Smooth muscle cell (in vitro differentiated cells): ENCODE results near the gene FTCD. TPM values are rescaled to one million over a fixed set of nuclear protein-coding genes. Genes with fewer than 3 reads are reported as not detected.

Experiments
- DNase-seq: peaks from one replicate; lab custom pipeline; 2025; ENCODE audit not compliant: unreplicated experiment; lab: John Stamatoyannopoulos, UW
- H2AFZ ChIP-seq: fragments of 200-600 bp; sonication (generic); 2 replicates; pipeline ENCODE4 v1.6.0; 2016; ENCODE audit warnings: antibody characterized with exemption, low read depth, mild to moderate bottlenecking
- H3F3A ChIP-seq: fragments of 200-600 bp; sonication (generic); 2 replicates; pipeline ENCODE4 v1.6.0; 2017; ENCODE audit warnings: antibody characterized with exemption, low read depth
- H3K27ac ChIP-seq: fragments of 200-600 bp; sonication (generic); 2 replicates; pipeline ENCODE4 v1.5.1; 2016; ENCODE audit warnings: low read depth, mild to moderate bottlenecking
- H3K27me3 ChIP-seq: fragments of 200-600 bp; sonication (generic); 2 replicates; pipeline ENCODE4 v1.6.1; 2016; ENCODE audit warnings: low read depth, mild to moderate bottlenecking
- H3K36me3 ChIP-seq: fragments of 200-600 bp; sonication (generic); 2 replicates; pipeline ENCODE4 v1.5.1; 2016; ENCODE audit warnings: low read depth
- H3K4me1 ChIP-seq: fragments of 200-600 bp; sonication (generic); 2 replicates; pipeline ENCODE4 v1.5.1; 2016; ENCODE audit warnings: low read depth
- H3K4me2 ChIP-seq: fragments of 200-600 bp; sonication (generic); 2 replicates; pipeline ENCODE4 v1.6.0; 2016; ENCODE audit warnings: mild to moderate bottlenecking
- H3K4me3 ChIP-seq: fragments of 200-600 bp; sonication (generic); 2 replicates; pipeline ENCODE4 v1.5.1; 2016; ENCODE audit warnings: mild to moderate bottlenecking
- H3K79me2 ChIP-seq: fragments of 200-600 bp; sonication (generic); 2 replicates; pipeline ENCODE4 v1.6.0; 2016; ENCODE audit warnings: low read depth, mild to moderate bottlenecking
- H3K9ac ChIP-seq: fragments of 200-600 bp; sonication (generic); 2 replicates; pipeline ENCODE4 v1.6.0; 2016; ENCODE audit warnings: low read depth
- H3K9me3 ChIP-seq: fragments of 200-600 bp; sonication (generic); replicated peaks from 2 replicates; pipeline ENCODE4 v1.5.1; 2016; ENCODE audit warnings: low read depth
- H4K20me1 ChIP-seq: fragments of 200-600 bp; sonication (generic); 2 replicates; pipeline ENCODE4 v1.6.0; 2016; ENCODE audit warnings: low read depth
- WGBS: methylation state at CpG from one replicate; pipeline ENCODE4 v1.1.7; 2016; ENCODE audit warnings: low lambda C conversion rate; 5-methylcytosine and 5-hydroxymethylcytosine counted together
- polyA plus RNA-seq: library from polyadenylated mRNA; unstranded; fragments of >200 nt; fragmentation: Nextera tagmentation; extraction: Ambion mirVana; gene quantifications from 2 replicates; pipeline ENCODE4 v1.2.1, GENCODE V29; 2016
- total RNA-seq: library from RNA; depleted of rRNA; stranded (reverse); fragments of >200 nt; gene quantifications from 2 replicates; pipeline ENCODE4 v1.2.3, GENCODE V29; 2014
- TF ChIP-seq, protein P1 (sequence below): fragments of 200-600 bp; sonication (generic); IDR thresholded peaks from 2 replicates; pipeline ENCODE4 v1.5.1; 2017; ENCODE audit warnings: borderline replicate concordance, mild to moderate bottlenecking, antibody characterized with exemption; ENCODE audit not compliant: insufficient read depth, poor library complexity, severe bottlenecking

The FTCD gene
- total and polyA plus RNA-seq, 2 experiments from 2014 or later, result 1.3 to 15.2 TPM

DNA sequence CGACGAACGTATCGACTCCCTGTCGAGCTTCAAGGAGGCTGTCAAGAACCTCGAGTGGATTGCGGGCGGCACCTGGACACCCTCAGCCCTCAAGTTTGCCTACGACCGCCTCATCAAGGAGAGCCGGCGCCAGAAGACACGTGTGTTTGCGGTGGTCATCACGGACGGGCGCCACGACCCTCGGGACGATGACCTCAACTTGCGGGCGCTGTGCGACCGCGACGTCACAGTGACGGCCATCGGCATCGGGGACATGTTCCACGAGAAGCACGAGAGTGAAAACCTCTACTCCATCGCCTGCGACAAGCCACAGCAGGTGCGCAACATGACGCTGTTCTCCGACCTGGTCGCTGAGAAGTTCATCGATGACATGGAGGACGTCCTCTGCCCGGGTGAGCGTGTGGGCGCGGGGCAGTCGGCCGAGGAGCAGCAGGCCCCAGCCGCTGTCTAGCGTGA is 29.5 kb downstream of the FTCD start:
- H3K9me3 ChIP-seq, result no peaks in the 10 kb centered on the region
- no peaks in the 10 kb centered on the region for H3K4me1 ChIP-seq
- H3K27ac ChIP-seq, result no peak overlapping the region
- no peaks in the 10 kb centered on the region for H3K27me3 ChIP-seq
- peaks cover 13% of the 10 kb centered on the region for H3K79me2 ChIP-seq
- H2AFZ ChIP-seq, result no peak overlapping the region
- DNase-seq, result no peak
- no peak overlapping the region for H3K4me2 ChIP-seq
- no peaks in the 10 kb centered on the region for H3K36me3 ChIP-seq
- peaks cover 100% of the 10 kb centered on the region for H4K20me1 ChIP-seq
- WGBS, result 97% methylated on average over 47 of the region's 47 CpGs
- no peak overlapping the region for H3K4me3 ChIP-seq
- H3K9ac ChIP-seq, result no peak overlapping the region
- TF ChIP-seq, protein P1, sequence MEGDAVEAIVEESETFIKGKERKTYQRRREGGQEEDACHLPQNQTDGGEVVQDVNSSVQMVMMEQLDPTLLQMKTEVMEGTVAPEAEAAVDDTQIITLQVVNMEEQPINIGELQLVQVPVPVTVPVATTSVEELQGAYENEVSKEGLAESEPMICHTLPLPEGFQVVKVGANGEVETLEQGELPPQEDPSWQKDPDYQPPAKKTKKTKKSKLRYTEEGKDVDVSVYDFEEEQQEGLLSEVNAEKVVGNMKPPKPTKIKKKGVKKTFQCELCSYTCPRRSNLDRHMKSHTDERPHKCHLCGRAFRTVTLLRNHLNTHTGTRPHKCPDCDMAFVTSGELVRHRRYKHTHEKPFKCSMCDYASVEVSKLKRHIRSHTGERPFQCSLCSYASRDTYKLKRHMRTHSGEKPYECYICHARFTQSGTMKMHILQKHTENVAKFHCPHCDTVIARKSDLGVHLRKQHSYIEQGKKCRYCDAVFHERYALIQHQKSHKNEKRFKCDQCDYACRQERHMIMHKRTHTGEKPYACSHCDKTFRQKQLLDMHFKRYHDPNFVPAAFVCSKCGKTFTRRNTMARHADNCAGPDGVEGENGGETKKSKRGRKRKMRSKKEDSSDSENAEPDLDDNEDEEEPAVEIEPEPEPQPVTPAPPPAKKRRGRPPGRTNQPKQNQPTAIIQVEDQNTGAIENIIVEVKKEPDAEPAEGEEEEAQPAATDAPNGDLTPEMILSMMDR, result no peak
- peaks cover 88% of the 10 kb centered on the region for H3F3A ChIP-seq

DNA sequence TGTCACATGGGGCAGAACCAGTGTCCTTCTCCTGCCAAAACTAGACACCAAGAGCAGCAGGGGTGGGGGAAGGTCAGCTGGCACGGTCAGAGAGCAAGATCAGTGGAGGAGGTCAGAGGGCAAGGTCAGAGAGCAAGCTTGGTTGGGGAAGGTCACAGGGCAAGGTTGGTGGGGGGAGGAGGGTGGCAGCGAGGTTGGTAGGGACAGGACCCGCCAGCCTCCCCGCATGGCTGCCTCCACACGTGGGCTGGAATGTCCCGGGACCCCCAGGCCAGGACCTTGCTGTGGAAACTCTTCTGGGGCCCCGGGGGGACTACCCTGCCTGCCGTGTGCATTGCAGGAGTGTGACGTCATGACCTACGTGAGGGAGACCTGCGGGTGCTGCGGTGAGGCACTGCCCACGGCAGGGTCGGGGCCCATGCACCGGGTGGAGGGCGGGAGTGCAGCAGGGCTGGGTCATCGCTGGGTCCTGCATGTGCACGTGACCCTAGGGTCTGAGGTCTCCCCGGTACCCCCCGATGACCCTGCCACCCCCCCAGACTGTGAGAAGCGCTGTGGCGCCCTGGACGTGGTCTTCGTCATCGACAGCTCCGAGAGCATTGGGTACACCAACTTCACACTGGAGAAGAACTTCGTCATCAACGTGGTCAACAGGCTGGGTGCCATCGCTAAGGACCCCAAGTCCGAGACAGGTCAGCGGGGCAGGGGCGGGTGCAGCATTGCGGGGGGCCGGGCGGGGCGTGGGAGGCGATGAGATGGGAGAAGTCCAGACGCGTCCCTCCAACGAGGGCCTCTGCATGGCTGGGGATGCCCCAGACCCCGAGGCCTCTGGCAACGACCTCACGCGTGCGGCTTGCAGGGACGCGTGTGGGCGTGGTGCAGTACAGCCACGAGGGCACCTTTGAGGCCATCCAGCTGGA is 30.2 kb downstream of the FTCD start:
- Histone ChIP-seq H2AFZ (no peak overlapping the region), H3K4me1 (no peaks in the 10 kb centered on the region), H3K9ac (no peak overlapping the region), H4K20me1 (peaks cover 100% of the 10 kb centered on the region), H3K9me3 (no peaks in the 10 kb centered on the region), H3K27ac (peak overlapping the region; percentile 42), H3F3A (peaks cover 89% of the 10 kb centered on the region), H3K27me3 (no peaks in the 10 kb centered on the region), H3K36me3 (no peaks in the 10 kb centered on the region), H3K4me3 (no peak overlapping the region), H3K4me2 (no peak overlapping the region), H3K79me2 (peaks cover 19% of the 10 kb centered on the region)
- TF ChIP-seq, protein P1, result no peak
- 93% methylated on average over 43 of the region's 49 CpGs for WGBS
- DNase-seq, result no peak

DNA sequence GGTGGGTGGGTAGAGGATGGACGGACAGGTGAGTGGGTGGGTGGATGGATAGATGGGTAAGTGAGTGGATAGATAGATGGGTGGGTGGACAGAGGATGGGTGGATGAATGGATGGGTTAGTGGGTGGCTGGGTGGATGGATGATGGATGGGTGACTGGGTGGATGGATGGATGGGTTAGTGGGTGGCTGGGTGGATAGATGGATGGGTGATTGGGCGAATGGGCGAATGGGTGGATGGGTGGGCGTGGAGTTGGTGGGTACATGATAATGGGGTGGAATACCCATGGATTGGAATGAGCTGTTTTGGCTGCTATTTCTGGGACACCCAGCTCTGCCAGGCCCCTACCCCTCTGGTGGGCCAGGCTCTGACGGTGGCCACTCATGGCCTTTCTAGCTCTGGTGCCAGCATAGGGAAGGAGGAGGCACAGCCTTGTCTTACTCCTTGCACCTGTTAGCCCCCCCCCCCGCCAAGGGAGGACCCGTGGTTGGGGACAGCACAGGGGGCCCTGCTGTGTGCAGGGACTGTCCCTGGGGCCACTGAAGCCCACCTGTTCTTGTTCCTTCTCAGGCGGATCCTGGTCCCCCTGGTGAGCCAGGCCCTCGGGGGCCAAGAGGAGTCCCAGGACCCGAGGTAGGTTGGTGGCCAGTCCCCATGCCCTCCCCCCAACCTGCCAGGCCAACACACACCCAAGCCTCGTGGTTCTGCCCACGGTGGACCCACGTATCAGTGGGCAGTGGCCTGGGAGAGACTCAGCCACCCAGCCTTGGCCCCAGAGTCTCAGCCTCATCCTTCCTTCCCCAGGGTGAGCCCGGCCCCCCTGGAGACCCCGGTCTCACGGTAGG is 31.1 kb downstream of the FTCD start:
- Histone ChIP-seq H3K4me3 (no peak overlapping the region), H3F3A (peaks cover 84% of the 10 kb centered on the region), H3K9me3 (no peaks in the 10 kb centered on the region), H3K4me2 (no peak overlapping the region), H2AFZ (no peak overlapping the region), H3K9ac (no peak overlapping the region), H3K36me3 (no peaks in the 10 kb centered on the region), H3K27ac (peak overlapping the region; percentile 42), H3K27me3 (no peaks in the 10 kb centered on the region), H4K20me1 (peaks cover 100% of the 10 kb centered on the region), H3K4me1 (no peaks in the 10 kb centered on the region), H3K79me2 (peaks cover 19% of the 10 kb centered on the region)
- 96% methylated on average over 12 of the region's 16 CpGs for WGBS
- TF ChIP-seq, protein P1, result no peak
- no peak for DNase-seq
